ENCODE data around the gene ARHGAP33.

GRCh38 chr19:35773020-35773806, 2.2 kb upstream of the ARHGAP33 start:
- TF ChIP-seq CTCF (IDR thresholded peaks at IDR 0.05) (no peak), POLR2A (IDR thresholded peaks at IDR 0.05) (no peak)

All from esophagus squamous epithelium (tissue), 4 donors.